ENCODE results near the gene TDRD12. TPM values are rescaled to one million over a fixed set of nuclear protein-coding genes. Genes with fewer than 3 reads are reported as not detected.
"Not testable (repeated sequence)": the region's sequence is repeated elsewhere in the genome, so short reads cannot be mapped to it uniquely, and the experiment has no call there.

Gene TDRD12
- total RNA-seq, 1 experiment from 2014 or later = 0.33 TPM

GRCh38 chr19:32750441-32751055 lies 31.0 kb downstream of the TDRD12 start:
- TF ChIP-seq, protein P1, sequence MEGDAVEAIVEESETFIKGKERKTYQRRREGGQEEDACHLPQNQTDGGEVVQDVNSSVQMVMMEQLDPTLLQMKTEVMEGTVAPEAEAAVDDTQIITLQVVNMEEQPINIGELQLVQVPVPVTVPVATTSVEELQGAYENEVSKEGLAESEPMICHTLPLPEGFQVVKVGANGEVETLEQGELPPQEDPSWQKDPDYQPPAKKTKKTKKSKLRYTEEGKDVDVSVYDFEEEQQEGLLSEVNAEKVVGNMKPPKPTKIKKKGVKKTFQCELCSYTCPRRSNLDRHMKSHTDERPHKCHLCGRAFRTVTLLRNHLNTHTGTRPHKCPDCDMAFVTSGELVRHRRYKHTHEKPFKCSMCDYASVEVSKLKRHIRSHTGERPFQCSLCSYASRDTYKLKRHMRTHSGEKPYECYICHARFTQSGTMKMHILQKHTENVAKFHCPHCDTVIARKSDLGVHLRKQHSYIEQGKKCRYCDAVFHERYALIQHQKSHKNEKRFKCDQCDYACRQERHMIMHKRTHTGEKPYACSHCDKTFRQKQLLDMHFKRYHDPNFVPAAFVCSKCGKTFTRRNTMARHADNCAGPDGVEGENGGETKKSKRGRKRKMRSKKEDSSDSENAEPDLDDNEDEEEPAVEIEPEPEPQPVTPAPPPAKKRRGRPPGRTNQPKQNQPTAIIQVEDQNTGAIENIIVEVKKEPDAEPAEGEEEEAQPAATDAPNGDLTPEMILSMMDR (conservative IDR thresholded peaks at IDR 0.05) = no peak
- TF ChIP-seq EZH2 (IDR thresholded peaks at IDR 0.05; ENCODE audit: low read depth) = no peak

DNA sequence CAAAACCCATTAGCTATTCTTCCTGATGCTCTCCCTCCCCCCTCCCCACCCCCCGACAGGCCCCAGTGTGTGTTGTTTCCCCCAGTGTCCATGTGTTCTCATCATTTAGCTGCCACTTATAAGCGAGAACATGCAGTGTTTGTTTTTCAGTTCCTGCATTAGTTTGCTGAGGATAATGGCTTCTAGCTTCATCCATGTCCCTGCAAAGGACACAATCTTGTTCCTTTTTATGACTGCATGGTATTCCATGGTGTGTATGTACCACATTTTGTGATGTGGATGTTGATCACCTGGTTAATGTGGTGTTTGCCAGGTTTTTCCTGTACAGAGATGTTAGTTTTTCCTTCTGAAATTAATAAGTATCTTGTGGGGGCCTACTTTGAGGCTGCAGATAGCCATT lies 31.5 kb downstream of the TDRD12 start:
- Histone ChIP-seq H3K4me2 (no peak overlapping the region), H3F3A (ENCODE audit: insufficient read depth, low read depth) (no peaks in the 10 kb centered on the region), H3K4me3 (no peak overlapping the region), H3K9me2 (ENCODE audit: insufficient read depth) (no peaks in the 10 kb centered on the region), H3K9me3 (ENCODE audit: insufficient read depth, low read depth) (no peaks in the 10 kb centered on the region), H3K79me2 (ENCODE audit: low read depth) (no peaks in the 10 kb centered on the region), H3K36me3 (ENCODE audit: low read depth) (no peaks in the 10 kb centered on the region), H2AFZ (no peak overlapping the region), H3K27me3 (ENCODE audit: insufficient read depth, low read depth) (peaks cover 16% of the 10 kb centered on the region), H3K27ac (no peak overlapping the region), H3K4me1 (replicated peaks; ENCODE audit: insufficient read depth) (no peaks in the 10 kb centered on the region), H4K20me1 (ENCODE audit: insufficient read depth) (no peaks in the 10 kb centered on the region)
- no TSS peak for BruUV-seq (replicated peaks)
- intact Hi-C loops (cut with micrococcal nuclease; ENCODE audit: unreplicated experiment) = no loop called here
- POLR2A ChIA-PET (ENCODE audit: unreplicated experiment) = no interaction called here
- DNase-seq = no peak
- TF ChIP-seq EZH2 (IDR thresholded peaks at IDR 0.05; ENCODE audit: low read depth) = no peak
- TF ChIP-seq, protein P1 (conservative IDR thresholded peaks at IDR 0.05) = no peak
- CTCF ChIA-PET = no interaction called here

More at GRCh38 chr19:32750441-32751055, 31.0 kb downstream of the TDRD12 start:
- Histone ChIP-seq H3K4me2 (no peak overlapping the region), H3F3A (ENCODE audit: insufficient read depth, low read depth) (no peaks in the 10 kb centered on the region), H4K20me1 (ENCODE audit: insufficient read depth) (no peaks in the 10 kb centered on the region), H3K9me2 (ENCODE audit: insufficient read depth) (no peaks in the 10 kb centered on the region), H2AFZ (no peak overlapping the region), H3K27ac (no peak overlapping the region), H3K79me2 (ENCODE audit: low read depth) (no peaks in the 10 kb centered on the region), H3K4me1 (replicated peaks; ENCODE audit: insufficient read depth) (no peaks in the 10 kb centered on the region), H3K9me3 (ENCODE audit: insufficient read depth, low read depth) (no peaks in the 10 kb centered on the region), H3K27me3 (ENCODE audit: insufficient read depth, low read depth) (peaks cover 16% of the 10 kb centered on the region), H3K36me3 (ENCODE audit: low read depth) (no peaks in the 10 kb centered on the region), H3K4me3 (no peak overlapping the region)
- POLR2A ChIA-PET (ENCODE audit: unreplicated experiment) = no interaction called here
- intact Hi-C loops (cut with micrococcal nuclease; ENCODE audit: unreplicated experiment) = no loop called here
- BruUV-seq (replicated peaks) = no TSS peak
- CTCF ChIA-PET = no interaction called here
- no peak for DNase-seq

- POLR2A ChIA-PET (ENCODE audit: unreplicated experiment) = no interaction called here
- no peak overlapping the region for H2AFZ ChIP-seq
- H3K9me3 ChIP-seq (ENCODE audit: insufficient read depth, low read depth) = no peaks in the 10 kb centered on the region
- BruUV-seq (replicated peaks) = no TSS peak
- H4K20me1 ChIP-seq (ENCODE audit: insufficient read depth) = no peaks in the 10 kb centered on the region
- no peak overlapping the region for H3K4me2 ChIP-seq
- no peak overlapping the region for H3K27ac ChIP-seq
- no peak for DNase-seq
- no peak overlapping the region for H3K4me3 ChIP-seq
- no peaks in the 10 kb centered on the region for H3K79me2 ChIP-seq (ENCODE audit: low read depth)
- H3K27me3 ChIP-seq (ENCODE audit: insufficient read depth, low read depth) = peaks cover 7% of the 10 kb centered on the region; the same call in 1 of the 2 replicates
- no peaks in the 10 kb centered on the region for H3K36me3 ChIP-seq (ENCODE audit: low read depth)
- intact Hi-C loops (cut with micrococcal nuclease; ENCODE audit: unreplicated experiment) = no loop called here
- H3K4me1 ChIP-seq (replicated peaks; ENCODE audit: insufficient read depth) = no peaks in the 10 kb centered on the region
- H3K9me2 ChIP-seq (ENCODE audit: insufficient read depth) = no peaks in the 10 kb centered on the region
- no peak for TF ChIP-seq EZH2 (IDR thresholded peaks at IDR 0.05; ENCODE audit: low read depth)
- TF ChIP-seq, protein P1 (conservative IDR thresholded peaks at IDR 0.05) = no peak
- no peaks in the 10 kb centered on the region for H3F3A ChIP-seq (ENCODE audit: insufficient read depth, low read depth)
- CTCF ChIA-PET = no interaction called here
Measured at GRCh38 chr19:32757189-32757588, 37.6 kb downstream of the TDRD12 start.

DNA sequence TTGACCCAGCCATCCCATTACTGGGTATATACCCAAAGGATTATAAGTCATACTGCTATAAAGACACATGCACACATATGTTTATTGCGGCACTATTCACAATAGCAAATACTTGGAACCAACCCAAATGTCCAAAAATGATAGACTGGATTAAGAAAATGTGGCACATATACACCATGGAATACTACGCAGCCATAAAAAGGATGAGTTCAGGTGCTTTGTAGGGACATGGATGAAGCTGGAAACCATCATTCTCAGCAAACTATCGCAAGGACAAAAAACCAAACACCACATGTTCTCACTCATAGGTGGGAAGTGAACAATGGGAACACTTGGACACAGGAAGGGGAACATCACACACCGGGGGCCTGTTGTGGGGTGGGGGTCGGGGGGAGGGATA lies 45.8 kb downstream of the TDRD12 start:
- DNase-seq; H3K9me3 ChIP-seq (ENCODE audit: insufficient read depth, low read depth); H3F3A ChIP-seq (ENCODE audit: insufficient read depth, low read depth); H4K20me1 ChIP-seq (ENCODE audit: insufficient read depth); H3K27me3 ChIP-seq (ENCODE audit: insufficient read depth, low read depth); H3K27ac ChIP-seq; POLR2A ChIA-PET (ENCODE audit: unreplicated experiment); BruUV-seq (replicated peaks); CTCF ChIA-PET; H3K4me1 ChIP-seq (replicated peaks; ENCODE audit: insufficient read depth); H3K36me3 ChIP-seq (ENCODE audit: low read depth); H3K9me2 ChIP-seq (ENCODE audit: insufficient read depth); H2AFZ ChIP-seq; H3K4me2 ChIP-seq; H3K79me2 ChIP-seq (ENCODE audit: low read depth); intact Hi-C loops (cut with micrococcal nuclease; ENCODE audit: unreplicated experiment); H3K4me3 ChIP-seq: not testable (repeated sequence)

Data from PC-9 (cell line).